ENCODE measurements around the gene IL17RB. TPM values are rescaled to one million over a fixed set of nuclear protein-coding genes. Genes with fewer than 3 reads are reported as not detected.

IL17RB gene
- total RNA-seq, 1 donor from 2014 or later: 0.16 TPM

DNA sequence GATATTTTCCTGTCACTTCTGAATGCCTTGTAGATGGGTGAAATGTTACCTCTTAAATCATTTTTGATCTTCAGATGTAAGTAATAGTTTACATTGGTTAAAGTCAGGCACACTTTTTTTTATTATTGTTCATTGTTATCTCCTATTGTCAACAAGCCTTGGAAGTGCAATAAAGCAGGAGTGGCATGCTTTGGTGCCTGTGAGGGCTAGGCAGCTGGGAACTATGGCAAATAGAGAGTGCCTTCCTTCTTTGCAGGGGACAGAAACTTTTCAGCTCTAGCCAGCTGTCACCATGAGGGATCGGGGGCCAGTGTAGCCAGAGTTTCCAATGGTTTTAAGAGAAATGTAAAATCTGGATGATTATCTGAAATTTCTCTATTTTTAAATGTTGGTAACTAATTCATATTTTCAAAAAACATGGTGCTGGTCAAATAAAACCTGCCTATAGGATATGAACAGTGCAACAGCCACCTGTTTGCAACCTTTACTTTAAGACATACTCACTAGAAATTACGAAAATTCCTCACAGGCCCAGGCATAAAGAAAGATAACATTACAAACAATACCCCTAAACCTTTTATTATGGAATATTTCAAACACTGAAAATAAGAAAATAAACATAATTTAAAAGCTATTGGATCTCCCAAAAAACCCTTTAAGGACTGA is 54.4 kb downstream of the IL17RB start:
- Histone ChIP-seq H2AFZ (ENCODE audit: low read depth, low read length) (no peak overlapping the region), H3K27ac (ENCODE audit: low read depth, low read length) (no peak overlapping the region), H3K79me2 (ENCODE audit: insufficient read depth, low read length) (no peaks in the 10 kb centered on the region), H4K20me1 (ENCODE audit: insufficient read depth, low read length) (no peaks in the 10 kb centered on the region), H3K36me3 (ENCODE audit: insufficient read depth, low read length) (no peaks in the 10 kb centered on the region), H3K9ac (ENCODE audit: low read length) (no peak overlapping the region), H3K4me1 (ENCODE audit: insufficient read depth, low read length) (no peaks in the 10 kb centered on the region), H3K27me3 (ENCODE audit: insufficient read depth, low read length) (peaks cover 9% of the 10 kb centered on the region), H3K4me2 (ENCODE audit: low read length) (no peak overlapping the region), H3K4me3 (ENCODE audit: insufficient read depth, low read depth, low read length) (no peak overlapping the region), H3K9me3 (ENCODE audit: insufficient read depth, low read depth, low read length) (no peaks in the 10 kb centered on the region)
- no peaks in the 10 kb centered on the region for H3K36me3 Mint-ChIP-seq (ENCODE audit: low read depth, unreplicated experiment)
- H3K4me1 Mint-ChIP-seq (ENCODE audit: low read depth, unreplicated experiment): no peaks in the 10 kb centered on the region
- H3K27ac Mint-ChIP-seq (ENCODE audit: unreplicated experiment): no peak overlapping the region
- FAIRE-seq (no peak), DNase-seq (ENCODE audit: low read depth) (no peak)
- H3K4me3 Mint-ChIP-seq (ENCODE audit: unreplicated experiment): no peak overlapping the region
- H3K9me3 Mint-ChIP-seq (ENCODE audit: unreplicated experiment): no peaks in the 10 kb centered on the region
- TF ChIP-seq, protein P1, sequence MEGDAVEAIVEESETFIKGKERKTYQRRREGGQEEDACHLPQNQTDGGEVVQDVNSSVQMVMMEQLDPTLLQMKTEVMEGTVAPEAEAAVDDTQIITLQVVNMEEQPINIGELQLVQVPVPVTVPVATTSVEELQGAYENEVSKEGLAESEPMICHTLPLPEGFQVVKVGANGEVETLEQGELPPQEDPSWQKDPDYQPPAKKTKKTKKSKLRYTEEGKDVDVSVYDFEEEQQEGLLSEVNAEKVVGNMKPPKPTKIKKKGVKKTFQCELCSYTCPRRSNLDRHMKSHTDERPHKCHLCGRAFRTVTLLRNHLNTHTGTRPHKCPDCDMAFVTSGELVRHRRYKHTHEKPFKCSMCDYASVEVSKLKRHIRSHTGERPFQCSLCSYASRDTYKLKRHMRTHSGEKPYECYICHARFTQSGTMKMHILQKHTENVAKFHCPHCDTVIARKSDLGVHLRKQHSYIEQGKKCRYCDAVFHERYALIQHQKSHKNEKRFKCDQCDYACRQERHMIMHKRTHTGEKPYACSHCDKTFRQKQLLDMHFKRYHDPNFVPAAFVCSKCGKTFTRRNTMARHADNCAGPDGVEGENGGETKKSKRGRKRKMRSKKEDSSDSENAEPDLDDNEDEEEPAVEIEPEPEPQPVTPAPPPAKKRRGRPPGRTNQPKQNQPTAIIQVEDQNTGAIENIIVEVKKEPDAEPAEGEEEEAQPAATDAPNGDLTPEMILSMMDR (IDR thresholded peaks at IDR 0.05; ENCODE audit: insufficient read depth, low read depth, low read length): no peak
- no peak for TF ChIP-seq EZH2 (IDR thresholded peaks at IDR 0.05; ENCODE audit: insufficient read depth, low read length)
- H3K27me3 Mint-ChIP-seq (ENCODE audit: low read depth, unreplicated experiment): no peaks in the 10 kb centered on the region

DNA sequence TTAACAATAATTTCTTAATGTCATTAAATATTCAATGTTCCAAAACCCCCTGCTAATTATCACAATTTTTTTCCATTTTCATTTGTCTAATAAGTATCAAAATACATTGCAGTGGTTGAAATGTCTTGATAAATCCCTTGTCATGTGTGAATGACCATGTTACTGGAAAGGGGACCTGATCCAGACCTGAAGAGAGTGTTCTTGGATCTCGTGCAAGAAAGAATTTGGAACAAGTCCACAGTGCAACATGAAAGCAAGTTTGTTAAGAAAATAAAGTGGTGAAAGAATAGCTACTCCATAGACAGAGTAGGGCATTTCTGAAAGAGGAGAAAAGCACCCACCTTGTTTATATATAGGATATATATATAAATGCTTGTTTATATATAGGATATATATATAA is 55.7 kb downstream of the IL17RB start:
- peaks cover 6% of the 10 kb centered on the region for H3K27me3 ChIP-seq (ENCODE audit: insufficient read depth, low read length)
- DNase-seq (ENCODE audit: low read depth) (no peak), FAIRE-seq (no peak)
- no peak overlapping the region for H3K4me3 ChIP-seq (ENCODE audit: insufficient read depth, low read depth, low read length)
- no peak overlapping the region for H3K4me2 ChIP-seq (ENCODE audit: low read length)
- H3K4me1 ChIP-seq (ENCODE audit: insufficient read depth, low read length): no peaks in the 10 kb centered on the region
- Mint-ChIP-seq H3K27ac (ENCODE audit: unreplicated experiment) (no peak overlapping the region), H3K27me3 (ENCODE audit: low read depth, unreplicated experiment) (no peaks in the 10 kb centered on the region), H3K4me1 (ENCODE audit: low read depth, unreplicated experiment) (no peaks in the 10 kb centered on the region), H3K4me3 (ENCODE audit: unreplicated experiment) (no peak overlapping the region), H3K9me3 (ENCODE audit: unreplicated experiment) (peaks cover 4% of the 10 kb centered on the region), H3K36me3 (ENCODE audit: low read depth, unreplicated experiment) (no peaks in the 10 kb centered on the region)
- H3K79me2 ChIP-seq (ENCODE audit: insufficient read depth, low read length): no peaks in the 10 kb centered on the region
- no peak overlapping the region for H2AFZ ChIP-seq (ENCODE audit: low read depth, low read length)
- TF ChIP-seq, protein P1 (IDR thresholded peaks at IDR 0.05; ENCODE audit: insufficient read depth, low read depth, low read length): no peak
- no peak for TF ChIP-seq EZH2 (IDR thresholded peaks at IDR 0.05; ENCODE audit: insufficient read depth, low read length)
- H3K36me3 ChIP-seq (ENCODE audit: insufficient read depth, low read length): no peaks in the 10 kb centered on the region
- H3K9me3 ChIP-seq (ENCODE audit: insufficient read depth, low read depth, low read length): no peaks in the 10 kb centered on the region
- H3K27ac ChIP-seq (ENCODE audit: low read depth, low read length): no peak overlapping the region
- H4K20me1 ChIP-seq (ENCODE audit: insufficient read depth, low read length): no peaks in the 10 kb centered on the region
- H3K9ac ChIP-seq (ENCODE audit: low read length): no peak overlapping the region

DNA sequence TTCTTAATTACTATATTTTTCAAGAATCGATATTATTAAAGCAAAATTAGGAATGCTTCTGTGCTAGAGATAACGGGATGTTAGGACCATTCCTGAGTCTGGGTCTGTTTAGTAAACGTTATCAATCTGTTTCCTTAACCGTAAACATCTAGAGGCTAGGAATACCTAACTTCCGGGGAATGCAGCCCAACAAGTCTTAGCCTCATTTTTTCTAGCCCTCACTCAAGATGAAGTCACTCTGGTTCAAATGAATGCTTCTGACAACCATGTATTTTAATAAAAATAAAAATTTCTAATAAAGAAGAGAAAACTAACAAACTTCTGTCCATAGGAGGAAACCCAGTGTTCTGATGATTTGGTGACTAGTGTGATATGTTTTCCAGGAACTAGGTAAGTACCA is 56.3 kb downstream of the IL17RB start:
- Histone ChIP-seq H2AFZ (ENCODE audit: low read depth, low read length) (no peak overlapping the region), H3K27ac (ENCODE audit: low read depth, low read length) (no peak overlapping the region), H3K27me3 (ENCODE audit: insufficient read depth, low read length) (peaks cover 1% of the 10 kb centered on the region), H3K9ac (ENCODE audit: low read length) (no peak overlapping the region), H4K20me1 (ENCODE audit: insufficient read depth, low read length) (no peaks in the 10 kb centered on the region), H3K4me1 (ENCODE audit: insufficient read depth, low read length) (no peaks in the 10 kb centered on the region), H3K4me2 (ENCODE audit: low read length) (no peak overlapping the region), H3K9me3 (ENCODE audit: insufficient read depth, low read depth, low read length) (no peaks in the 10 kb centered on the region), H3K4me3 (ENCODE audit: insufficient read depth, low read depth, low read length) (no peak overlapping the region), H3K79me2 (ENCODE audit: insufficient read depth, low read length) (no peaks in the 10 kb centered on the region), H3K36me3 (ENCODE audit: insufficient read depth, low read length) (no peaks in the 10 kb centered on the region)
- no peaks in the 10 kb centered on the region for H3K36me3 Mint-ChIP-seq (ENCODE audit: low read depth, unreplicated experiment)
- no peak for DNase-seq (ENCODE audit: low read depth)
- H3K27me3 Mint-ChIP-seq (ENCODE audit: low read depth, unreplicated experiment): no peaks in the 10 kb centered on the region
- no peaks in the 10 kb centered on the region for H3K4me1 Mint-ChIP-seq (ENCODE audit: low read depth, unreplicated experiment)
- TF ChIP-seq EZH2 (IDR thresholded peaks at IDR 0.05; ENCODE audit: insufficient read depth, low read length): no peak
- TF ChIP-seq, protein P1 (IDR thresholded peaks at IDR 0.05; ENCODE audit: insufficient read depth, low read depth, low read length): no peak
- peaks cover 4% of the 10 kb centered on the region for H3K9me3 Mint-ChIP-seq (ENCODE audit: unreplicated experiment)
- H3K27ac Mint-ChIP-seq (ENCODE audit: unreplicated experiment): no peak overlapping the region
- FAIRE-seq: no peak
- H3K4me3 Mint-ChIP-seq (ENCODE audit: unreplicated experiment): no peak overlapping the region

Measured in astrocyte (in vitro differentiated cells and primary cell).